Urothelium cell line (cell line): ENCODE results near the gene DNAJC19.
A peak's percentile ranks its signal among the peaks of the same experiment; 100 is the strongest.
"Not testable (repeated sequence)": the region's sequence is repeated elsewhere in the genome, so short reads cannot be mapped to it uniquely, and the experiment has no call there.

ENCODE experiments used
- DNase-seq: peaks from one replicate; pipeline ENCODE4 v3.0.0; 2011; ENCODE audit warnings: low spot score, mixed read lengths
- FAIRE-seq: peaks from 2 replicates; lab custom pipeline; 2011; peaks lifted over from hg19 to GRCh38; lab: Jason Lieb, UNC

Gene DNAJC19

DNA sequence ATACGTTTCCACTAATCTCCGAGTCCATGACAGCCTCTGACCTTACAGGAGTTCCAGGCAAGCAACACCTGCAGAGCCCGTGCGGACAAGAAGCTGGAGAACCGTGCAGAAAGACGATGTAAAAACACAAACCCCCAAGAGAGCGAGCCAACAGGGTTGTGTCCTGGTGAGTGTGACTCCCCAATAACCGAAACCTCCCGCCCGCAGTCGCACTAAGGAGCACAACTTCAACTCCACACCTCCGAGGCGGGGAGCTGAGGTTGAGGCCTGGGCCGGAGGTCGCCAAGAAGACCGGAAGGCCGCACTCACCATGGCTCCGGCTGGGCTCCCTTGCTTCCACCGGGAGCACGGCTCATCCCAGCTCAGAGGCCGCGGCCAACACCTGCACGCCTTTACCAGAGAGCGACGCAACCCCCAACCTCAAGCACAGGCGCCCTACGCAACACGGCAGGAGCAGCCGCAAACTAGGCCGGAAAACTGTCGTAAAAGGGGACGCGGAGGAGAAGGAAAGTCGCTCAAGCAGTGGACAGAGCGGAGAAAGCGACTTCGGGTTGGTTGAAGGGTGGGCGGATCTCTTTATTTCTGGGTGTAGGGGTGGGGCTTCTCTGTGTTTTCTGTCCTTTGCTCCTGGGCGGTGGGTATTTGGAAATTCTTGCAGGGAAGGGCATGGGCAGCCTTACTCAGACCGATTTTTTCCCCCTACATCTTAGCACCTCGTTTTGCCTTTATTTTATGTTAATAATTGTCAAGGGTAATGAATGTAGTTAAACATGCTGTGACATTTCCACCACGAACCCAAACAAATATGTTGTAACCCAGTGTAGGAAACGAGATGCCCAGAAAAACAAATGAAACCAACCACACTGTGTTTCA lies at the start of gene DNAJC19:
TSS of gene DNAJC19 (minus strand) at position 446 of the 873 bp plus-strand sequence. CDS start at position 312, 134 bp downstream.
- peak; percentile 93 for DNase-seq
- FAIRE-seq = peak; percentile 86

DNA sequence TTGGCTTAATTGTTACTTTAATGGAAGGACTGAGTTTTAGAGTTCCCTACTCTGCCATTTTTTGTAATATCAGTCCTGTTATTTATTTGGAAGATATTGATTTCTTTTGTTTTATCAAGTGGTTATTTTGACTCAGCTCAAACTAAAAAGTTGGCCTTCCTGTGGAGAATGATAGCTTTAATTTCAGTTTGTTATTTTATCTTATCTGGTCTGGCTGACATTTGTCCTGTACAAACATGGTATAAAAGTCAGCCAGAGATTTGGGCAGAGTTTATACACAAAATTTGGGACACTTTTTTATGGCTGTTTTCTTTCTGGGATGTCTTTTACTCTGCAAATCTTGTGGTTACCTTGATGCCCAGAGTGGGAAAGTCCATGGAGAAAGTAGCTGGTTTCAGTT lies 41.4 kb upstream of the DNAJC19 start:
- FAIRE-seq (no peak), DNase-seq (no peak)

DNA sequence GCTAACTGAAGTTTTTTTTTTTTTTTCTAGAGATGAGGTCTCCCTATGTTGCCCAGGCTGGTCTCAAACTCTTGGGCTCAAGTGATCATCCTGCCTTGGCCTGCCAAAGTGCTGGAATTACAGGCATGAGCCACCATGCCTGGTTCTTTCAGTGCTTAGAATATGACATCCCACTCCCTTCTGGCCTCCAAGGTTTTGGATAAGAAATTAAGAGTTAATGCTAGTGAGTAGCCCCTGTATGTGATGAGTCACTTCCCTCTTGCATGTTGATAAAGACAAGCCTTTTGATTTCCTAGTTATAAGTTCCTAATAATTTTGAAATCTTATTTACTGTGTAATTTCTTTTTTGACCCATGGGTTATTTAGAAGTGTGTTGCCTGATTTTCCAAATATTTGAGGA lies 35.7 kb upstream of the DNAJC19 start:
- FAIRE-seq = no peak
- no peak for DNase-seq

DNA sequence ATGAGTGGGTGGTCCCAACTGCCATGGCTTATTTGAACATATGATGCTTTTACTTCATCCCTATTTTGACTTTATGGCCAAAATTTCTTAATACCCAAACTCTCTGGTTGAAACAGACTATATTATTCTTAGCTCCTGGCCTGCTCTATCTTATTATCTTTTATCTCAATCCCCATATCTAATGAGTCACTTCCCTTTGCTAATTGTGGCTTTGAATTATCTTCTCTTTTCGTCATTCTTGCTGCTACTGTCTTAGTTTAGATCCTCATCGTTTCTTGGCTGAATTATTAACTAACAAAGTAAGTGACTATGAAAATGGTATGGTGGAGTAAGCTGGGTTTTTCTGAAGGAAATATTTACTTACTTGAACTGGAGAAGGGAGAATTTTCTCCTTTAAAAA lies 28.2 kb upstream of the DNAJC19 start:
- DNase-seq = no peak
- no peak for FAIRE-seq

DNA sequence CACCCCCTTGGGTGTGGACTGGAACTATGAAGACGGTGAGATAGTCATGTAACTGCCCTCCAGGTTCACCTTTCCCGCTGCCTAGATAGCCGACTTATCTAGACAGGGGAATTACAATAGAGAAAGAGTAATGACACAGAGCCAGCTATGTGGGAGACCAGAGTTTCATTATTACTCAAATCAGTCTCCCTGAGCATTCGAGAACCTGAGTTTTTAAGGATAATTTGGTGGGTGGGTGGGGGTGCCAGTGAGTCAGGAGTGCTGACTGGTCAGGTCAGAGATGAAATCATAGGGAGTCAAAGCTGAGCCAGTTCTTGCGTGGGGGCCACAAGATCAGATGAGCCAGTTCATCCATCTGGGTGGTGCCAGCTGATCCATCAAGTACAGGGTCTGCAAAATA lies 19.7 kb upstream of the DNAJC19 start:
- no peak for FAIRE-seq
- DNase-seq = no peak

DNA sequence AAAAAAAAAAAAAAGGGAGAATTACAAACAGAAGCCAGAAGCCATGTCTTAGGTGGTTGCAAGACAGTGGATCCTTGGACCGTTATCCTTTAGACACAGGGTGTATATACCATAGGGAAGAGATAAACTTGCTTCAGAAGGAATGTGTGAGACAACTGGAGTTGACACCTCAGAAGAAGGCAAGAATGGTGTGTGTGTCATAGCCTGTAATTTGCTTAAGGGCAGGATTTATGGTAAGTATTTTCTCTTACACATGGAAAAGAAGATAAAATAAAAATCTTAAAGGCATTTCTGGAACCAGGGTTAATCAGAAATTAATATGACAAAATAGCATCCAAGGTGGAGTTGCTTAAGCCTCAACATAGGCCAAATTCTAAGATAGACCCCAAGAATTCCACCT lies 19.3 kb upstream of the DNAJC19 start:
- DNase-seq (no peak), FAIRE-seq (no peak)

DNA sequence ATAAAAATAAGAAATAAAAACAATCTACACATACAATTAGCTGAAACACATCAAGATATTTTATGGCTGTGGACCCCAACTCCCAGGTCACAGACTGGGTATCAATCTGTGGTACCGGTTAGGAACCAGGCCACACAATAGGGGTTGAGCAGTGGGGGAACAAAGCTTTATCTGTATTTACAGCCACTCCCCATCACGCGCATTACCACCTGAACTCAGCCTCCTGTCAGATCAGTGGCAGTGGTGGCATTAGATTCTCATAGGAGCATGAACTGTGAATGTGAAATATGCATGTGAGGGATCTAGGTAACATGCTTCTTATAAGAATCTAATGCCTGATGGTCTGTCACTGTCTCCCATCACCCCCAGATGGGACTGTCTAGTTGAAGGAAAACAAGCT lies 17.7 kb upstream of the DNAJC19 start:
- no peak for FAIRE-seq
- no peak for DNase-seq

DNA sequence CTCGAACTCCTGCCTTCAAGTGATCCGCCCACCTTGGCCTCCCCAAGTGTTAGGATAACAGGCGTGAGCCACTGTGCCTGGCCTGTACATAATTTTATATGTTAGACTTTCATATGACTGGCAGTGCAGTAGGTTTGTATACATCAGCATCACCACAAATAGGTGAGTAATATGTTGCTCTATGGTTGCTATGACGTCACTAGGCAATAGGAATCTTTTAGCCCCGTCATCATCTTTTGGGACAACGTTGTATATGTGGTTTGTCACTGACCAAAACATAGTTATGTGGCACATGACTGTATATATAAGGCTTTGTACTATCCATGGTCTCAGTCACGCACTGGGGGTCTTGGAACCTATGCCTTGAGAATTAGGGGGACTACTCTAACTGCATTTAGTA lies 17.0 kb upstream of the DNAJC19 start:
- DNase-seq = no peak
- FAIRE-seq = no peak

DNA sequence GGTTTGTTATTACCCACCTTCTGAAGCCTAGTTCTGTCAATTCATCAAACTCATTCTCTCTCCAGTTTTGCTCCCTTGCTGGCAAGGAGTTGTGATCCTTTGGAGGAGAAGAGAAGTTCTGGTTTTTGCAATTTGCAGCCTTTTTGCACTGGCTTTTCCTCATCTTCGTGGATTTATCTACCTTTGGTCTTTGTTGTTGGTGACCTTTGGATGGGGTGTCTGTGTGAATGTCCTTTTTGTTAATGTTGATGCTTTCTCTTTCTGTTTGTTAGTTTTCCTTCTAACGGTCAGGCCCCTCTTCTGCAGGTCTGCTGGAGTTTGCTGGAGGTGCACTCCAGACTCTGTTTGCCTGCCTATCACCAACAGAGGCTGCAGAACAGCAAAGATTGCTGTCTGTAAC lies 13.9 kb upstream of the DNAJC19 start:
- not testable (repeated sequence) for FAIRE-seq, DNase-seq

DNA sequence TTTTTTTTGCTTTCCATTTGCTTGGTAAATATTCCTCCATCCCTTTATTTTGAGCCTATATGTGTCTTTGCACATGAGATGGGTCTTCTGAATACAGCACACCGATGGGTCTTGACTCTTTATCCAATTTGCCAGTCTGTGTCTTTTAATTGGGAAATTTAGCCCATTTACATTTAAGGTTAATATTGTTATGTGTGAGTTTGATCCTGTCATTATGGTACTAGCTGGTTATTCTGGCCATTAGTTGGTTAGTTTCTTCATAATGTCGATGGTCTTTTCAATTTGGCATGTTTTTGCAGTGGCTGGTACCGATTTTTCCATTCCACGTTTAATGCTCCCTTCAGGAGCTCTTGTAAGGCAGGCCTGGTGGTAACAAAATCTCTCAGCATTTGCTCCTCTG lies 12.8 kb upstream of the DNAJC19 start:
- not testable (repeated sequence) for FAIRE-seq, DNase-seq

DNA sequence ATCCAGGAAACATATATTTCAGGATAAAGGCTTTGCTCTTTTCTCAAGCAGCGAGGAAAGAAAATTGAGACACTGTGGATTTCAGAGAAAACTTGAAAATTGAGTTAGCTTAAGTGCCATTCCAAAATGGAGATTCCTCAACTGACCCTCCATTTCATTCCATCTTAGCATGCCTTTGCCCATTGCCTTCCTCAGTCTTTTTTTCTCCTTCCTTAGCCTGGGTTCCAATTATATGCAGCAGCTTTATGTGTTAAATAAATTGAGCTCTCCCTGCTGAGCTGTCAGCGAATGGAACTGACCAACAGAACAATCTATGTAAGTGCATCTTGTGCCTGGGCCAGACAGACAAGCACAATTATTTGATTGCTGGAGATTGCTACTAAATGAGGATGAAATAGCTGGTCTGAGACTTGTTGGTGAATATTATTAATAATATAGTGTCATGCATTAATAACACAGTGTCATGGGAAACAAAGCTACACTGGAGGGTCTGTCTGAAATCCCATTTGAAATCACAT lies 6.9 kb upstream of the DNAJC19 start:
- DNase-seq = no peak
- FAIRE-seq = no peak

DNA sequence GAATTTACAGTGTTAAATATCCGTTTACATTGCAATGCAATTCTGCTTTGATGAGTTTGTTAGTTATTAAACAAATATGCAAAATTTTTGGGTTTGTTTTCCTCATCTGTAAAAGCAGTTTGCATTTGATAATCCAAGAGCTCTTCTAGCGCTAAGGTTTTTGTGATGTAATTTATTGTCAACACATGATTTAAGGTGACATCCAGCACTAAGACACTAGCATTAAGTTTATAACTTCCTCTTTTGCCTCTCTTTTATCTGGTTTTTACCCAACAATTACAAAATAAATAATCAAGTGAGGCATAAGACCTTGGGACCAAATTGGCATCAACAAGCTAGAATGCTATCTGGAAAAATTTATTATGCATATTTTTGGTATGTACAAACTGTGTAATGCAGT lies 969 bp upstream of the DNAJC19 start:
- DNase-seq (no peak), FAIRE-seq (no peak)

DNA sequence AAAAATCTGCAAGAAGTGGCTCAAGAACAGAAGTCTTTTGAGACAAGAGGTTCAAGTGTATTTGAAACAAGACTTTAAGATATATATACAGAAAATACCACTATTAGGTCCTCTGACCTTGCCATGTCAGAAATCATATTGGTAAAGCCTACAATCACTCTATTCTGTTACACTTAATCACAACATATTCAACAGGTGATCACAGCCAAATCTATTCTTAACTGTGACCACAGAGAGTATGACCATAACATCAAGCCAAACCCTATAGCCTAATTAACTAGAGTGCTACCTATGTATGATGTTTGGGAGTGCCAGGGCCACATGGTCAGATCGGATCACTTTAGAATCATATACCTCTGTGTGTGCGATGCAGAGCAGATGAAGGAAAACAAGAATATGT lies 2.2 kb downstream of the DNAJC19 start:
- FAIRE-seq (no peak), DNase-seq (no peak)

DNA sequence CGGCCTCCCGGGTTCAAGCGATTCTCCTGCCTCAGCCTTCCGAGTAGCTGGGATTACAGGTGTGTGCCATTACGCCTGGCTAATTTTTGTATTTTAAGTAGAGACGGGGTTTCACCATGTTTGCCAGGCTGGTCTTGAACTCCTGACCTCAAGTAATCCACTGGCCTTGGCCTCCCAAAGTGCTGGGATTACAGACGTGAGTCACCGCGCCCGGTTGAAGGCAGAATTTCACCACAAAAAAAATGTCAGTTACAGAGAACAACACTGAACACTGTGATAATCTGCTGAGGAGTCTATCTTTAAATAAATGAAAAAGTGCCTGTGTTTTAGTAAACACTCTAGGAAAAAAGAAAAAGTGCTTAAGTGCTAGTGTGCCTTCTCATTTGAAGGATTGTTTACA lies 3.2 kb downstream of the DNAJC19 start:
- not testable (repeated sequence) for DNase-seq, FAIRE-seq

DNA sequence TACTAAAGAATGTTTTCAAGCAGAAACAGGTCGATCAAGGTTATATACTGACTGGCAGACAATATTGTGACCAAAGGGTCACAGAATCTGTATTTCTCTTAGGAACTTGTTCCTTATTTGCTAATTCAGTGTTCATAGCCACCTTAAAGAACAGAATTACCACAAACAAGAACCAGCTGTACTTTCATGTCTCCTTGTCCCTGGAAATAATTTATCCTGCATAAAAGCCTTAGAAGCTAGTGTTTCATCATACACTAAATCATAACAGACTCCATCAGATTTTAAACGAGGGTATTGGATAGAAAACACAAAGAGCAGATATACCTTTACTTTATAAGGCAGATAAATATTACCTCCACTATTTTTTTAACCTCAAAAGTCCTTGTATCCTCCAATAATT lies 6.4 kb downstream of the DNAJC19 start:
- no peak for DNase-seq
- FAIRE-seq = no peak

DNA sequence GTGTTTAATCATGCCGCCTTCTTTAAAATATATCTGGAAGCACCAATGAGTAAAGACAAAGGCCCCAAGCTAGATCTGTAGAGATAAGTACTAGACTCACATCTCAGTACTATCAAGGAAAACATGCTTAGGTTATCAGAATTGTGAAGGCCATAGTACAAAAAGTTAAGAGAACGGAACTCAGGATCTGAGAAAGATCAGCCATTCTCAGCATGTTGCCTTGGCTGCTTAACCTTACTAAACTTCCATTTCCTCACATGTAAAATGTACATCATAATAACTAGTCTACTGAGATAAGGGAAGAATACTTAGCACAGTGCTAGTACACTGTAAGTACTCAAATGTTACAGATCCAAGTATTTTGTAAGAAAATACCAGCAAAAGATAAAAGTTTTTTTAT lies 7.6 kb downstream of the DNAJC19 start:
- DNase-seq (no peak), FAIRE-seq (no peak)

DNA sequence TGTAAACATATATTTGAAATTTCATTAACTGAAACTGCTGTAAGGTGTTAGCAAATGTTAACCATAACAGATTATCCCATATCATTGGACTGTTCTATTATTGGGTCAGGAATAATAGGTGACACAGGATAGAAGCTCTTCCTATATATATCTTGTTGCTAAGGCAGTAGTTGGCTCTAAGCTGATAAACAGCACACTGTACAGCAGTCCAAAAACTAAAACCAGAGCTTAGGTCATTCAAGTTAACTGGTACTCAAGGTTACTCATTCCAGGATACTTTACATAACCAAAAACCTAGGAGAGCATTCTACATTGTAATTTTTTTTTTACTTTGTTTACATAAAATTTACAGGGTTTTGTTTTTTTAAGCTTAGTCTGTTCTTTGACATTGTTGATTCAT lies 8.9 kb downstream of the DNAJC19 start:
- no peak for DNase-seq
- no peak for FAIRE-seq

DNA sequence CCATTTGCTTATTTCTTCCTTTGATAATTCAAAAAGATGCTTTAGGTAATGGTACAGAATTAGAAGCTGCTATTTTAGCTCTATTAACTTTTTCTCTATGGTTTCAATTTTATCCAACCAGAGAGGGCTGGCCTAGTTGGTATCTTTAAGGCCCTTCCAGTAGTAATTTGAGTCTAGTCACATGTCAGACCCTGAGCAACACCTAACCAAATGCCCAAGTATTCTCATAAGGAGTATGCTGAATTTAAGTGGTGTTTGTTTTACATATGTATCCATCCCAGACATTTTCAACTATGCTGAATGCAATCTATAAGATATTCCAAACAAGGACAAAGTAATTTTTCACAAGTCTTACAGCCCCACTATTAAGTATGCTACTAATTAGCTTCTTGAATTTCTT lies 9.6 kb downstream of the DNAJC19 start:
- DNase-seq (no peak), FAIRE-seq (no peak)

DNA sequence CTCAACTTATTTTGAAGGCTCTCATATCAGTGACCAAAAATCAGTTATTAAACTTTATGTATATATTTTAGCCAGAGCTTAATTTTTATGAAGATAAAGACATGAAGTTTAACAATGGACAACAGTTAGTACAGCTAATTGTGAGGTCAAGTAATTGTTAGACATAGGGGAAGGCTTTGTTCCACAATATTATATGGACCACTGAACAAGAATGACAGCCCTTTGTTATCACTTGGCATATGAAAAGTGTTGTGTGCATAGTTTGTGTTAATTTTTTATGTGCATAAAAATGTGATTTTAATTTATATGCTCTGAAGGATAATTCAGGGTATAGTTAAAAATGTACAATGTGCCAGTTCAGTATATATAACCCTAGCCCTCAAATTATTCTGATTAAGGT lies 12.0 kb downstream of the DNAJC19 start:
- FAIRE-seq (no peak), DNase-seq (no peak)

DNA sequence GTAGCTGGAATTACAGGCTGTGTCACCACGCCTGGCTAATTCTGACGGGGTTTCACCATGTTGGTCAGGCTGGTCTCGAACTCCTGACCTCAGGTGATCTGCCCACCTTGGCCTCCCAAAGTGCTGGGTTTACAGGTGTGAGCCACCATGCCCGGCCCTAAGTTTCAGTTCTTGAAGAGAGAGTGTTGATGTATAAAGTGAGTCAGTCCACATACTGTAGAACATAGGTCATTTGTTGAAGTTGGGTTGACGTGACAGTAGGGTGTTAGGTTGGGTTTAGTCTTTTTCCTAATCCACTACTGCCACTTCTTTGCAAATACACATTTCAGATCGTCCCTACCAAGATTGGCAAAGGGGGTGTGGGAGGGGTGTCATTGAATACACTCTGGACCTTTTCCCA lies 15.2 kb downstream of the DNAJC19 start:
- no peak for FAIRE-seq
- no peak for DNase-seq

DNA sequence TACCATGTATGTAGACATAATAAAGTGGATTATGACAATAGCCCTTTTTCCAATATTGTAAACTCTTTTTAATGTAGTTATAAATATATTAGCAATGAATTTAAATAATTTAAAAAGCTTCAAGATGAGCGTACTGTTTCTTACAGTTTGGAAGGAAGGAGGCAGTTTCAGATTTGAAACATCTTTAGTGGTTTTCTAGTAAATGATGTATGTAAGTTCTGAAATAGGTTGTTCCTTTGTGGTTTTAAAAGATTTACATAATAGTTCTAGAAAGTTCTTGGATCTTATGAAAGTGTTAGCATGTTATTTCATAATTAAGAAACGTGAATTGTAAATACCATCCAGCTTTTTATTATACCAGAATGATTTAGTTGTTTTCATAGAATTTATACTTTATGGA lies 16.0 kb downstream of the DNAJC19 start:
- FAIRE-seq = no peak

DNA sequence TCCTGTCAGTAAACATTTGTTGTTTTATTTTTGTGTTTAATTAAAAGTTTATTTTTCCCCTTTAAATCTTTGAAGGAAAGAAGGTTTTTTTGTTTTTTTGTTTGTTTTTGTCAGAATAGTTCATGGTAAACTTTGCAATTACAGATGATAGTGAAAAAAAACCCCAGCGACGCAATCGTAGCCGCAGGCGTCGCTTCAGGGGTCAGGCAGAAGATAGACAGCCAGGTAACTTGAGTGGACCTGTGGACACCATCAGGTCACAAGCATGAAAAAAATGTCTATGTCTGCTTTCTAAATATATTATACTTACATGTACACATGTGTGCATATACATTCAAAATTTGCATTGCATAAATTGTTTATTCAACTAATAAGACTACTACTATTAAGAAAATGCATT lies 18.6 kb downstream of the DNAJC19 start:
- FAIRE-seq = no peak
- DNase-seq = no peak

More for the DNA sequence above, 16.0 kb downstream of the DNAJC19 start:
- DNase-seq = no peak

DNA sequence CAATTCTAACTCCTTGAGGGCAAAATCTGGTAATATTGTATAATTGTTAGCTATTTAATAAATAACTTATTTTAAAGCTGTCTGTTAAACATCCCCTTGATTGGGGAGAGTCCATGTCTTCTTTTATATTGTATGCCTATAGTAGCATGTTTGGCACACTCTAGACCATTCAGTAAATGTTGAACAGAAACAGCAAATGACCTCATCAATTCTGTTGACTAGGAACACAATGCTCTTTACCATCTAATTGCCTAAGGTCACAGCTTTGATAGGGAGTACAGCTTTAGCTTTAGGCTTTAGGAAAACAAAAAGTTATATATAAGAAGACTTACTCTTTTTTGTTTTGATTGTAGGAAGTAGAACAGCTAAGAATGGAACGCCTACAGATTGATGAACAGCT lies 27.0 kb downstream of the DNAJC19 start:
- FAIRE-seq (no peak), DNase-seq (no peak)
